SU-DHL-6 (cell line): Measurements from ENCODE around the gene TNS1.
"Not testable (repeated sequence)": the region's sequence is repeated elsewhere in the genome, so short reads cannot be mapped to it uniquely, and the experiment has no call there.

Source experiments
- H2AFZ ChIP-seq: fragments of 200-600 bp; sonication (generic); 2 replicates; pipeline ENCODE4 v1.6.1; 2014; ENCODE audit warnings: low read depth, mild to moderate bottlenecking, moderate library complexity, mixed read lengths, antibody characterized with exemption, low read length; ENCODE audit not compliant: severe bottlenecking
- H3F3A ChIP-seq: fragments of 200-600 bp; shearing (Covaris generic); 2 replicates; pipeline ENCODE4 v1.6.0; 2016; ENCODE audit warnings: antibody characterized with exemption, mild to moderate bottlenecking; ENCODE audit not compliant: insufficient read depth
- H3K27ac ChIP-seq: fragments of 200-600 bp; sonication (generic); 2 replicates; pipeline ENCODE4 v1.5.1; 2016; ENCODE audit warnings: low read depth, mild to moderate bottlenecking, low read length, moderate library complexity, mixed read lengths
- H3K27me3 ChIP-seq: fragments of 200-600 bp; sonication (generic), shearing (Covaris generic); 2 replicates; pipeline ENCODE4 v1.6.0; 2014; ENCODE audit warnings: mild to moderate bottlenecking, low read length
- H3K36me3 ChIP-seq: fragments of 200-600 bp; sonication (generic); 2 replicates; pipeline ENCODE4 v1.6.1; 2014; ENCODE audit warnings: mild to moderate bottlenecking, low read length, mixed read lengths
- H3K4me2 ChIP-seq: fragments of 300-600, 200-600 bp; shearing (Covaris generic), sonication (generic); 2 replicates; pipeline ENCODE4 v1.6.0; 2014; ENCODE audit warnings: low read length, low read depth, mild to moderate bottlenecking; ENCODE audit not compliant: poor library complexity, severe bottlenecking
- H3K4me3 ChIP-seq: fragments of 200-600 bp; sonication (generic); 2 replicates; pipeline ENCODE4 v1.5.1; 2014; ENCODE audit warnings: antibody characterized with exemption, low read length, mild to moderate bottlenecking, mixed read lengths; ENCODE audit not compliant: insufficient read depth, poor library complexity, severe bottlenecking
- H3K79me2 ChIP-seq: fragments of 200-600 bp; sonication (generic); 2 replicates; pipeline ENCODE4 v1.6.1; 2014; ENCODE audit warnings: mild to moderate bottlenecking, low read length, moderate library complexity; ENCODE audit not compliant: insufficient read depth
- H3K9ac ChIP-seq: fragments of 200-600 bp; sonication (generic); 2 replicates; pipeline ENCODE4 v1.7.0; 2014; ENCODE audit warnings: mild to moderate bottlenecking, low read length
- H3K9me2 ChIP-seq: fragments of 200-600 bp; sonication (generic); replicated peaks from 2 replicates; pipeline ENCODE4 v1.6.1; 2014; ENCODE audit warnings: low read length; ENCODE audit not compliant: insufficient read depth
- H3K9me3 ChIP-seq: fragments of 200-600 bp; sonication (generic); 2 replicates; pipeline ENCODE4 v1.6.1; 2014; ENCODE audit warnings: low read length, mixed read lengths; ENCODE audit not compliant: insufficient read depth
- H4K20me1 ChIP-seq: fragments of 200-600 bp; sonication (generic); 2 replicates; pipeline ENCODE4 v1.6.1; 2014; ENCODE audit warnings: low read depth, mild to moderate bottlenecking, antibody characterized with exemption, low read length, moderate library complexity, mixed read lengths
- CTCF ChIP-seq: fragments of 200-600 bp; sonication (generic); IDR thresholded peaks from one replicate; pipeline ENCODE4 v1.5.1; 2017; ENCODE audit warnings: antibody characterized with exemption, mild to moderate bottlenecking, low read length, moderate library complexity; ENCODE audit not compliant: insufficient read depth, poor library complexity, severe bottlenecking
- EZH2phosphoT487 ChIP-seq: fragments of 200-600 bp; sonication (generic), shearing (Covaris generic); conservative IDR thresholded peaks from 2 replicates; pipeline ENCODE4 v1.6.1; 2018; ENCODE audit warnings: mild to moderate bottlenecking, antibody characterized with exemption, low read length, moderate library complexity, mixed read lengths

The TNS1 gene

GRCh38 chr2:217787160-217787877 is 215.5 kb downstream of the TNS1 start:
- no peak overlapping the region for H2AFZ ChIP-seq
- H3K36me3 ChIP-seq, result no peaks in the 10 kb centered on the region
- no peaks in the 10 kb centered on the region for H3K79me2 ChIP-seq
- no peaks in the 10 kb centered on the region for H4K20me1 ChIP-seq
- no peaks in the 10 kb centered on the region for H3F3A ChIP-seq
- no peaks in the 10 kb centered on the region for H3K9me3 ChIP-seq
- no peaks in the 10 kb centered on the region for H3K9me2 ChIP-seq
- H3K4me2 ChIP-seq, result no peak overlapping the region
- no peak overlapping the region for H3K9ac ChIP-seq
- no peak for TF ChIP-seq CTCF
- no peak for TF ChIP-seq EZH2phosphoT487
- no peak overlapping the region for H3K4me3 ChIP-seq
- no peaks in the 10 kb centered on the region for H3K27me3 ChIP-seq
- no peak overlapping the region for H3K27ac ChIP-seq

GRCh38 chr2:217786560-217786959 is 216.2 kb downstream of the TNS1 start:
- not testable (repeated sequence) for H3K9me2 ChIP-seq, H4K20me1 ChIP-seq

GRCh38 chr2:217785544-217786045 is 217.2 kb downstream of the TNS1 start:
- Histone ChIP-seq H3K27ac (no peak overlapping the region), H3F3A (no peaks in the 10 kb centered on the region), H3K9me3 (no peaks in the 10 kb centered on the region), H3K9me2 (no peaks in the 10 kb centered on the region), H4K20me1 (no peaks in the 10 kb centered on the region), H3K36me3 (no peaks in the 10 kb centered on the region), H3K27me3 (no peaks in the 10 kb centered on the region), H3K4me3 (no peak overlapping the region), H3K9ac (no peak overlapping the region), H3K4me2 (no peak overlapping the region), H2AFZ (no peak overlapping the region), H3K79me2 (no peaks in the 10 kb centered on the region)
- peak; percentile 88 for TF ChIP-seq CTCF
- TF ChIP-seq EZH2phosphoT487, result no peak

More at GRCh38 chr2:217786560-217786959, 216.2 kb downstream of the TNS1 start:
- H2AFZ ChIP-seq, H3K27me3 ChIP-seq, H3K27ac ChIP-seq, H3K4me3 ChIP-seq, H3K9me3 ChIP-seq, H3F3A ChIP-seq, H3K9ac ChIP-seq, H3K36me3 ChIP-seq, H3K79me2 ChIP-seq, H3K4me2 ChIP-seq: not testable (repeated sequence)

GRCh38 chr2:217784996-217785543 is 217.7 kb downstream of the TNS1 start:
- Histone ChIP-seq H3K36me3 (no peaks in the 10 kb centered on the region), H3K79me2 (no peaks in the 10 kb centered on the region), H2AFZ (no peak overlapping the region), H3K27me3 (no peaks in the 10 kb centered on the region), H4K20me1 (no peaks in the 10 kb centered on the region), H3K9ac (no peak overlapping the region), H3K27ac (no peak overlapping the region), H3F3A (no peaks in the 10 kb centered on the region), H3K9me3 (no peaks in the 10 kb centered on the region), H3K4me3 (no peak overlapping the region), H3K9me2 (no peaks in the 10 kb centered on the region), H3K4me2 (no peak overlapping the region)
- TF ChIP-seq EZH2phosphoT487 (no peak), CTCF (no peak)
